OCI-LY7 (cell line): ENCODE measurements around the gene MGAT2. TPM values are rescaled to one million over a fixed set of nuclear protein-coding genes. Genes with fewer than 3 reads are reported as not detected.

ENCODE experiments used
- BruUV-seq: library from RNA; stranded (reverse); fragments of 400-500 nt; replicated peaks from 2 replicates; lab custom pipeline; 2021; lab: Mats Ljungman, UMichigan
- CTCF ChIA-PET: fragments of 300-600 bp; sonication (Branson Sonifier 250); formaldehyde crosslinking; loops from one replicate; lab custom pipeline; 2022; ENCODE audit warnings: antibody characterized with exemption; ENCODE audit not compliant: unreplicated experiment; lab: Charles Lee
- POLR2A ChIA-PET: fragments of 300-600 bp; sonication (Branson Sonifier 250); formaldehyde crosslinking; loops from one replicate; lab custom pipeline; 2022; ENCODE audit warnings: antibody characterized with exemption; lab: Charles Lee
- DNase-seq: peaks from one replicate; pipeline ENCODE4 v3.0.0-alpha.2; 2015; ENCODE audit warnings: low spot score
- H2AFZ ChIP-seq: fragments of 200-600 bp; sonication (generic), shearing (Covaris generic); 2 replicates; pipeline ENCODE4 v1.6.1; 2014; ENCODE audit warnings: mild to moderate bottlenecking, antibody characterized with exemption, low read length, moderate library complexity
- H3K27ac ChIP-seq: fragments of 200-600 bp; sonication (generic); 2 replicates; pipeline ENCODE4 v1.5.1; 2014; ENCODE audit warnings: mixed run types, low read depth, mild to moderate bottlenecking, moderate library complexity, low read length, inconsistent platforms; ENCODE audit not compliant: poor library complexity, severe bottlenecking
- H3K36me3 ChIP-seq: fragments of 200-600 bp; sonication (generic); 2 replicates; pipeline ENCODE4 v1.6.1; 2014; ENCODE audit warnings: mild to moderate bottlenecking, antibody characterized with exemption, low read length, moderate library complexity, mixed read lengths; ENCODE audit not compliant: insufficient read depth
- H3K4me1 ChIP-seq: fragments of 200-600 bp; sonication (generic); 2 replicates; pipeline ENCODE4 v1.5.1; 2014; ENCODE audit warnings: mild to moderate bottlenecking, low read length; ENCODE audit not compliant: insufficient read depth, poor library complexity, severe bottlenecking
- H3K4me2 ChIP-seq: fragments of 200-600 bp; sonication (generic); 2 replicates; pipeline ENCODE4 v1.6.1; 2014; ENCODE audit warnings: mild to moderate bottlenecking, low read length
- H3K4me3 ChIP-seq: fragments of 200-600 bp; sonication (generic); 2 replicates; pipeline ENCODE4 v1.5.1; 2014; ENCODE audit warnings: mild to moderate bottlenecking, low read depth, low read length; ENCODE audit not compliant: poor library complexity, severe bottlenecking
- H3K79me2 ChIP-seq: fragments of 200-600 bp; sonication (generic); 2 replicates; pipeline ENCODE4 v1.6.1; 2016; ENCODE audit warnings: low read depth, mild to moderate bottlenecking, low read length, moderate library complexity, mixed read lengths; ENCODE audit not compliant: insufficient read depth
- H3K9me2 ChIP-seq: fragments of 200-600 bp; sonication (generic); 2 replicates; pipeline ENCODE4 v1.6.1; 2016; ENCODE audit warnings: mild to moderate bottlenecking, low read length, mixed read lengths; ENCODE audit not compliant: insufficient read depth
- H3K9me3 ChIP-seq: fragments of 200-600 bp; sonication (generic); 2 replicates; pipeline ENCODE4 v1.6.1; 2014; ENCODE audit warnings: mild to moderate bottlenecking, mixed run types, low read length, mixed read lengths
- H4K20me1 ChIP-seq: fragments of 200-600 bp; sonication (generic); 2 replicates; pipeline ENCODE4 v1.6.1; 2014; ENCODE audit warnings: mild to moderate bottlenecking, antibody characterized with exemption, low read length, moderate library complexity, mixed read lengths; ENCODE audit not compliant: insufficient read depth
- CTCF ChIP-seq: fragments of 200-600 bp; sonication (generic); conservative IDR thresholded peaks from 2 replicates; pipeline ENCODE4 v1.5.1; 2014; ENCODE audit warnings: mild to moderate bottlenecking, antibody characterized with exemption, low read length, moderate library complexity, mixed read lengths
- EZH2phosphoT487 ChIP-seq: fragments of 200-600 bp; sonication (generic); IDR thresholded peaks from 2 replicates; pipeline ENCODE4 v1.6.1; 2018; ENCODE audit warnings: low read depth, borderline replicate concordance, mild to moderate bottlenecking, mixed run types, antibody characterized with exemption, low read length, moderate library complexity, mixed read lengths
- intact Hi-C: fragments of 100-400 bp; cut with micrococcal nuclease; formaldehyde crosslinking; loops from one replicate; pipeline ENCODE4 v1.10.0; 2022; ENCODE audit not compliant: unreplicated experiment
- total RNA-seq, 2 experiments: library from RNA; depleted of rRNA in 1 of 2; stranded (reverse); fragments of >200 nt in 1 of 2; shearing (Covaris generic) in 1 of 2; gene quantifications; 2 replicates each; pipeline ENCODE4 v1.2.3, GENCODE V29; 2014 to 2022

Gene MGAT2
- total RNA-seq, 2 experiments from 2014 or later, result 71.7 to 83.5 TPM

- DNase-seq, result no peak
- CTCF ChIA-PET, result no interaction called here
- intact Hi-C loops, result no loop called here
- no peak overlapping the region for H2AFZ ChIP-seq
- H3K36me3 ChIP-seq, result peaks cover 18% of the 10 kb centered on the region
- H3K4me2 ChIP-seq, result no peak overlapping the region
- peaks cover 10% of the 10 kb centered on the region for H4K20me1 ChIP-seq
- peaks cover 30% of the 10 kb centered on the region for H3K4me1 ChIP-seq
- no peaks in the 10 kb centered on the region for H3K9me2 ChIP-seq
- no peak overlapping the region for H3K27ac ChIP-seq
- no peak overlapping the region for H3K4me3 ChIP-seq
- no TSS peak for BruUV-seq
- TF ChIP-seq EZH2phosphoT487, result no peak
- no peak for TF ChIP-seq CTCF
- H3K9me3 ChIP-seq, result no peaks in the 10 kb centered on the region
- peaks cover 23% of the 10 kb centered on the region for H3K79me2 ChIP-seq
- POLR2A ChIA-PET, result interaction anchor here (3.4 kb wide), 1 partner anchor 9 kb away, joined by 28 read pairs; the partner anchor contains the start of gene LRR1
Observed at GRCh38 chr14:49589387-49589786, 31.2 kb upstream of the MGAT2 start.

- H3K27ac ChIP-seq, result peak overlapping the region; percentile 68
- peak overlapping the region; percentile 36 for H3K4me3 ChIP-seq
- intact Hi-C loops, result loop anchor here (10.0 kb wide), 2 partner anchors 382 to 1232 kb away; no protein-coding TSS in a partner anchor
- peaks cover 29% of the 10 kb centered on the region; the same call in 1 of the 2 replicates for H3K79me2 ChIP-seq
- no peaks in the 10 kb centered on the region for H3K9me2 ChIP-seq
- peaks cover 44% of the 10 kb centered on the region for H3K4me1 ChIP-seq
- H3K36me3 ChIP-seq, result no peaks in the 10 kb centered on the region
- ChIA-PET POLR2A (interaction anchor here (0.8 to 5.1 kb wide), 3 partner anchors 8 to 1229 kb away, joined by 3 to 32 read pairs (median 30); partner anchors contain the start of genes MGAT2, RPL36AL and RPS29), CTCF (no interaction called here)
- H2AFZ ChIP-seq, result peak overlapping the region; percentile 27; the same call in 1 of the 2 replicates
- H4K20me1 ChIP-seq, result no peaks in the 10 kb centered on the region
- peak overlapping the region; percentile 51 for H3K4me2 ChIP-seq
- TF ChIP-seq CTCF (no peak), EZH2phosphoT487 (no peak)
- DNase-seq, result no peak
- no TSS peak for BruUV-seq
- no peaks in the 10 kb centered on the region for H3K9me3 ChIP-seq
Observed at GRCh38 chr14:49593016-49593415, 27.6 kb upstream of the MGAT2 start.
